Hepatocyte (in vitro differentiated cells): Measurements from ENCODE around the gene KDM6A. TPM values are rescaled to one million over a fixed set of nuclear protein-coding genes. Genes with fewer than 3 reads are reported as not detected.

Experiments
- DNase-seq: peaks from one replicate; pipeline ENCODE4 v3.0.0-alpha.2; 2016; ENCODE audit warnings: low spot score
- H2AFZ ChIP-seq: fragments of 200-600 bp; sonication (generic); 2 replicates; pipeline ENCODE4 v1.6.0; 2016; ENCODE audit warnings: antibody characterized with exemption, mild to moderate bottlenecking
- H3K27ac ChIP-seq: fragments of 200-600 bp; sonication (generic); 2 replicates; pipeline ENCODE4 v1.5.1; 2016; ENCODE audit warnings: mild to moderate bottlenecking
- H3K27me3 ChIP-seq: fragments of 200-600 bp; sonication (generic); 2 replicates; pipeline ENCODE4 v1.6.1; 2016
- H3K36me3 ChIP-seq: fragments of 200-600 bp; sonication (generic); replicated peaks from 2 replicates; pipeline ENCODE4 v1.5.1; 2016; ENCODE audit warnings: low read depth; ENCODE audit not compliant: insufficient read depth
- H3K4me1 ChIP-seq: fragments of 200-600 bp; sonication (generic); 2 replicates; pipeline ENCODE4 v1.5.1; 2016; ENCODE audit warnings: mild to moderate bottlenecking, moderate library complexity; ENCODE audit not compliant: insufficient read depth
- H3K4me2 ChIP-seq: fragments of 200-600 bp; sonication (generic); 2 replicates; pipeline ENCODE4 v1.6.0; 2016
- H3K4me3 ChIP-seq: fragments of 200-600 bp; sonication (generic); 2 replicates; pipeline ENCODE4 v1.5.1; 2016; ENCODE audit warnings: mild to moderate bottlenecking
- H3K79me2 ChIP-seq: fragments of 200-600 bp; sonication (generic); 2 replicates; pipeline ENCODE4 v1.6.0; 2017; ENCODE audit warnings: mild to moderate bottlenecking
- H3K9me2 ChIP-seq: fragments of 200-600 bp; sonication (generic); replicated peaks from 2 replicates; pipeline ENCODE4 v1.6.0; 2017; ENCODE audit warnings: mild to moderate bottlenecking; ENCODE audit not compliant: insufficient read depth
- H3K9me3 ChIP-seq: fragments of 200-600 bp; sonication (generic); 2 replicates; pipeline ENCODE4 v1.5.1; 2016; ENCODE audit warnings: low read depth, mild to moderate bottlenecking
- H4K20me1 ChIP-seq: fragments of 200-600 bp; sonication (generic); 2 replicates; pipeline ENCODE4 v1.6.0; 2016; ENCODE audit warnings: mild to moderate bottlenecking; ENCODE audit not compliant: insufficient read depth, poor library complexity, severe bottlenecking
- CTCF ChIP-seq: fragments of 200-600 bp; sonication (generic); IDR thresholded peaks from 2 replicates; pipeline ENCODE4 v1.5.1; 2016; ENCODE audit warnings: antibody characterized with exemption, mild to moderate bottlenecking; ENCODE audit not compliant: poor library complexity
- EZH2 ChIP-seq: fragments of 200-600 bp; sonication (generic); IDR thresholded peaks from 2 replicates; pipeline ENCODE4 v1.6.1; 2016; ENCODE audit warnings: antibody characterized with exemption, mild to moderate bottlenecking, borderline replicate concordance
- EZH2phosphoT487 ChIP-seq: fragments of 200-600 bp; sonication (generic); IDR thresholded peaks from one replicate; pipeline ENCODE4 v1.6.1; 2018; ENCODE audit warnings: antibody characterized with exemption, mild to moderate bottlenecking, low read depth, moderate library complexity; ENCODE audit not compliant: unreplicated experiment, severe bottlenecking
- WGBS: methylation state at CpG from one replicate; pipeline ENCODE4 v1.1.6; 2016; ENCODE audit warnings: low lambda C conversion rate; ENCODE audit errors: missing lambda C conversion rate; 5-methylcytosine and 5-hydroxymethylcytosine counted together
- polyA plus RNA-seq: library from polyadenylated mRNA; unstranded; fragments of >200 nt; fragmentation: Nextera tagmentation; extraction: Ambion mirVana; gene quantifications from 2 replicates; pipeline ENCODE4 v1.2.1, GENCODE V29; 2016
- total RNA-seq: library from RNA; depleted of rRNA; stranded (reverse); fragments of >200 nt; gene quantifications from 2 replicates; pipeline ENCODE4 v1.2.3, GENCODE V29; 2014

KDM6A gene
- total and polyA plus RNA-seq, 2 experiments from 2014 or later, result 13.7 to 46.2 TPM

GRCh38 chrX:44943007-44943406, 70.0 kb downstream of the KDM6A start:
- no peak overlapping the region for H2AFZ ChIP-seq
- no peak for DNase-seq
- no peak overlapping the region for H3K4me3 ChIP-seq
- no peak overlapping the region for H3K27ac ChIP-seq
- no peak for TF ChIP-seq EZH2phosphoT487
- no peaks in the 10 kb centered on the region for H3K36me3 ChIP-seq
- WGBS, result 77% methylated on average over 3 of the region's 3 CpGs
- peaks cover 99% of the 10 kb centered on the region for H3K79me2 ChIP-seq
- peaks cover 33% of the 10 kb centered on the region for H4K20me1 ChIP-seq
- H3K9me2 ChIP-seq, result no peaks in the 10 kb centered on the region
- H3K27me3 ChIP-seq, result no peaks in the 10 kb centered on the region
- no peak overlapping the region for H3K4me2 ChIP-seq
- H3K9me3 ChIP-seq, result peaks cover 9% of the 10 kb centered on the region
- no peaks in the 10 kb centered on the region for H3K4me1 ChIP-seq

- Histone ChIP-seq H3K4me3 (no peak overlapping the region), H3K36me3 (no peaks in the 10 kb centered on the region), H4K20me1 (peaks cover 26% of the 10 kb centered on the region), H3K4me2 (no peak overlapping the region), H3K4me1 (no peaks in the 10 kb centered on the region), H3K27me3 (no peaks in the 10 kb centered on the region), H3K79me2 (peaks cover 99% of the 10 kb centered on the region), H2AFZ (no peak overlapping the region), H3K9me3 (peaks cover 9% of the 10 kb centered on the region), H3K9me2 (no peaks in the 10 kb centered on the region), H3K27ac (no peak overlapping the region)
- no peak for DNase-seq
- TF ChIP-seq EZH2phosphoT487, result no peak
- no peak for TF ChIP-seq EZH2
- TF ChIP-seq CTCF, result no peak
- 62% methylated on average over 1 of the region's 1 CpG for WGBS
Measured at GRCh38 chrX:44944894-44945293, 71.9 kb downstream of the KDM6A start.

GRCh38 chrX:44945736-44946135, 72.7 kb downstream of the KDM6A start:
- Histone ChIP-seq H3K27me3 (no peaks in the 10 kb centered on the region), H4K20me1 (peaks cover 24% of the 10 kb centered on the region), H3K4me1 (no peaks in the 10 kb centered on the region), H3K27ac (no peak overlapping the region), H3K36me3 (no peaks in the 10 kb centered on the region), H2AFZ (no peak overlapping the region), H3K79me2 (peaks cover 99% of the 10 kb centered on the region), H3K9me3 (peaks cover 9% of the 10 kb centered on the region), H3K9me2 (no peaks in the 10 kb centered on the region), H3K4me2 (no peak overlapping the region), H3K4me3 (no peak overlapping the region)
- no peak for TF ChIP-seq EZH2phosphoT487
- no peak for TF ChIP-seq CTCF
- TF ChIP-seq EZH2, result no peak
- 87% methylated on average over 4 of the region's 4 CpGs for WGBS
- no peak for DNase-seq

GRCh38 chrX:44946771-44947170, 73.8 kb downstream of the KDM6A start:
- Histone ChIP-seq H3K4me2 (no peak overlapping the region), H3K36me3 (no peaks in the 10 kb centered on the region), H3K27ac (no peak overlapping the region), H4K20me1 (peaks cover 24% of the 10 kb centered on the region), H3K4me1 (peaks cover 7% of the 10 kb centered on the region), H3K27me3 (no peaks in the 10 kb centered on the region), H3K79me2 (peaks cover 98% of the 10 kb centered on the region), H3K4me3 (no peak overlapping the region), H3K9me3 (peaks cover 9% of the 10 kb centered on the region), H2AFZ (no peak overlapping the region), H3K9me2 (no peaks in the 10 kb centered on the region)
- 81% methylated on average over 4 of the region's 4 CpGs for WGBS
- TF ChIP-seq CTCF (no peak), EZH2 (no peak), EZH2phosphoT487 (no peak)
- DNase-seq, result no peak
